HG03139 (cell line): ENCODE measurements around the gene FOCAD.
A peak's percentile ranks its signal among the peaks of the same experiment; 100 is the strongest.

Experiments used
- ATAC-seq: cut with Tn5 transposase; IDR thresholded peaks from one replicate; pipeline ENCODE4 v1.9.1; 2021; ENCODE audit not compliant: unreplicated experiment

Gene FOCAD

DNA sequence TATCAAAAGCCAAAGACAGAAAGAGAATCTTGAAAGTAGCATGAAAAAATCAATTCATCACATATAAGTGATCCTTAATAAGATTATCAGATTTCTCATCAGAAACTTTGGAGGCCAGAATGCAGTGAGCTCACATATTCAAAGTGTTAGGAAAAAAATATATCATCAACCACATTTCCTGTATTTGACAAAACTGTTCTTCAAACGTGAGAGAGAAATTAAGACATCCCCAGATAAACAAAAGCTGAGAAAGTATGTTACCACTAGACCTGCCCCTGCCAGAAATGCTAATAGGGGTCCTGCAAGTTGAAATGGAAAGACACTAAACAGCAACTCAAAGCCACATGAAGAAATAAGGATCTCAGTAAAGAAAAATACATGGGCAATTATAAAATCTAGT, 317.5 kb downstream of the FOCAD start:
- ATAC-seq = no peak

DNA sequence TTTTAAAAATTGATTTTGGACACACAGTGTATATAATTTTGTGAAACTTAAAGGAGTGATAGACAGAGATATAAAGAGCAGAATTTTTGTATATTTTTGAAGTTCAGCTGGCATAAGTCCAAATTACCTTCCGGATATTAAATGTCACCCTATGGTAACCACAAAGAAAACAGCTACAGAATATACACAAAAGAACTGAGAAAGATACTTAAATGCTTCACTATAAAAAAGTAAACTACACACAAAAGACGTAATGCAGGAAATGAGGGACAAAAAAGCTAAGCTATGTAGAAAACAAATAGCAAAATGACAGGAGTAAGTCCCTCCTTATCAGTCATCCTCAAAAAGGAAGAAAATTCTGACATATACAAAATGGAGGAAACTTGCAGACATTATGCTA, 318.0 kb downstream of the FOCAD start:
- no peak for ATAC-seq

DNA sequence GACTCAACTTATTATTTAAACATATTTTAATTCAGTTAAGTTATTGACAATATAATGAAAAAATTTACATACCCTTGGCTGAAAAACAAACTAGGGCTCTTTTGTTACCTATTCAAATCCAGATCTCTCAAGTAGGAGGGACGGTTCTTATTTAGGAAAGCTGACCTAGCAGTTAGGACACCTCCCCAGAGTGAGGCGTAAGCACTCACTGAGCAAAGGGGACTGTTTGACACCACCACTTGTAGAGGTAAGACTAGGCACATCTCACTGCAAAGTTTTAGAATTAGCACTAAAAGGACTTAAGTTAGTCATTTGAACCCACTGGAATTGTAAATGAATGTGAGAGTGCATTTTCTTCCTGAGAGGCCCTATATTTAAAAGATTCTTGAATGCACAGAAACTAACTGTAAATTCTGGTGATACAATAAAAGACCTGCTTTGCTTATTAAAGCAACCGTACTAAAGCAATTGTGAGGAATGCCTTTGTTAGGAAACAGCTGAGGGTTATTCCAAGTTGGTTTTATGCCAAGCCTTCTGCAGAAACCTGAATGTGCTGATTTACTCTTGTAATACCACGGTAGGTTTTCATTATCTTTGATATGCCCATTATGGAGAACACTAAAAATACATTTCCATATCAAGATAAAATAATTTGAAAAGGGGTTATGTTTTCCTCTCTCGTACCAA, 331.2 kb downstream of the FOCAD start:
- no peak for ATAC-seq

DNA sequence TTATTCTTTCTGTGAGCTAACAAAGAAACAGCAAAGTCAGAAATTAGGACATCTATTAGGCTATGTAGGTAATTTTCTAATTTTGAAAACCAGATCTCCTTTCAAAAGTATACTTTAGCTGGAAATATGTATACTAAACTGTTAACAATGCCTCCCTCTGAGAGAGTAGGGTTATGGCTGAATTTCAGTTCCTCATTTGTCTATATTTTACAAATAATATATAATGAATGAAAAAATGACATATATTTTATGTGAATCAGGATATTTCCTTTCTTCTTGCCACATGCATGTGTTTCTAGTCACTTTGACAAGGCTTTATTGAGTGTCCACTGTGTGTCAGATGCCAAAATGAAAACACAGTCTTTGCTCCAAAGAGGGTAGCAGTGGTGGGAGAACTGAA, 331.9 kb downstream of the FOCAD start:
- ATAC-seq = no peak

DNA sequence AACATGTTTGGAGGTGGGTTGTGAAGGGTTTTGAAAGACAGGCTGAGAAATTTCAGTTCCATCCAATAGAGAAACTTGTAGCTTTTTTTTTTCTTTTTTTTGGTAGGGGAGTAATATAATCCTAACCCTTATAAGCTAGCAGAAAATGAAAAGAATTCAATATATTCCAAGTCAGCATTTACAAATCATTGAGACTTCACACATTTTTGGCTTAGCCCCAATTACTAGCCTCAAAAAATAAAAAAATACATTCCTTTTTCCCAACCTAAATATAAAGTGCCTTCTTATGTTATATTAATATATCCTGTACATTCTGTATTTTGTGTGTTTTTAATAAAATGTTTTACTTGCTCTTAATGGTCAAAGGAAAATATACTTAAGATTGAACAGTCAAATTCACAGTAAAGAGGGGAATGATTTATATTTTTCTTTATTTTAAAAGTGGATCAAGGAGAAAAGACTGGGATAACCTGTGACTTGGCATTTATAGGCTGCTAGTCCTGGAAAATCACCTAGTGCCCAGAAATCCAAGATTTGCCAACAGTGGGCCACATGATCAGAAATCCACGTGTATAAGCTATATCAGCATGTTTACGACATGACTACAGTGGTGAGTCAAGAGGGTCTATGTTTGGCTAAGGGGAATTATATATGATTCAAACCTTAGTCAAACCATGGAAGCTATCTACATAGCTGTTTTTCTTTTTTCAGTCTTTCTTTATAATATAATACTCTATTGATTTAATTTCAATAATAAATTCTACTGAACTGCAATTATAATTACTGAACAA, 332.8 kb downstream of the FOCAD start:
- no peak for ATAC-seq

DNA sequence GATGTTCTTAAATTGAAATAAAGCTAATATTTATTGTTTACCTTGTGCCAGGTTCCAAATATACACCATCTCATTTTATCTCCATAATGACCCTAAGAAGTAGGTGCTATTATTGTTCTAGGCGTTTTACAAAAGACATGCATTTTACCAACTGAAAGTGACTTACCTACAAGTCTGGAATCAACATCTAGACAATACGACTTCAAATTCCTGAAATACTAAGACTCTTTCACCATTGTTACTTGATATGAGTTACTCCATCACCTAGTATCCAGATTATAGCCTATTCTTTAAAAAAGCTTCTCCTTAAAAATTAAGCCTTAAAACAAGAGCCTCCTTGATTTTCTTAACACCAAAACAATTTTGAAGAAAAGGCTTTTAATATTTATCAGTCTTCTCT, 334.1 kb downstream of the FOCAD start:
- no peak for ATAC-seq

DNA sequence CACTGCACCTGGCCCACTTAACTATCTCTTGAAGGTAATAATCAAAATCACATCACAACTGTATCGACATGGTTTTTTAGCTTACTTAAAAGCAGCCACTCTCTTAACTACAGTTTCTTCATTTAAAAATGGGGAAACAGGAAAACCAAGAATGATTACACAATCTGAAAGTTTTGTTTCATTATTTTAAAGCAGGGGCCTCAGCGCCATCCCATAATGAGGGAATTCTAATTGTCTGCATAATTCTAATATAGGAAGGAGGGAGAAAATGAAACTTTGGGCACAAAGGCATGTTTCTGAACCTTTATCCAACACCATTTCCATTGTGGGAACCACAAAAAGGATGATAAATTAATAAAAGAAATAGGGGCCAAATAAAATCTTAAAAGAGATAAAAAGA, 339.8 kb downstream of the FOCAD start:
- ATAC-seq = no peak

DNA sequence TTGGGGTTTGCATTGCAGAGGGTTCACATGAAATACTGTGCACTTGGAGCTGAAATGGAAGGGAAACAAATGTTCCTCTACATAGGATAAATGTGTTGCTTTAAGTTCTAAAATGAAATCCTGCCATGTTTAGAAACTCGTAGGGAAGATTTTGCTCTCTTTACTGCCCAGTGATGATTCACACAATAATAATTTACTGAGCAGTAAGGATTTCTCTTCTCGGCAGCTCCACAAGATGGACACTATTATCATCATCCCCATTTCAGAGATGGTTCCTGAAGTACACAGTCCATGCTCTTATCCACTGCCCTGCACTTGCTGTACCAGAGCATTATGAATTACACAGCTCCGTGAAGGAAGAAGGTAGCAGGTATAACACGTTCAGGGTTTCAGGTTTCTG, 343.2 kb downstream of the FOCAD start:
- ATAC-seq = no peak

DNA sequence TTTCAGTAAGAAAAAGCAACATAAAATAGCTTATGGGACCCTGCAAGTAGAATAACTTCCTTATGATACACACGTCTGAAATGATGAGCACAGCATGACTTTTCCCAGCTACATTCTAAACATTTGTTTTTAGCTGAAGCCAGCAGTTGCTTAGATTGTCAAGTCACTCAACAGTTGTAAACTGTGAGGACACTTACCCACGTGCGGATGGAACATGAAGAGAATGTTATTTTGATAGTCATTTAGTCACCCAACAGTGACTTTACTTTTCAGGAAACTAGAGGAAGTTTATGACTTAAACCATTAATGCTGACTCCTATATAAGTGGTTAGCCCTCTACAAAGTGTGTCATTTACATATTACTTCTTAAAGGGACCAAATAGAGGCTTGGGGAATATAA, 344.4 kb downstream of the FOCAD start:
- ATAC-seq = no peak

DNA sequence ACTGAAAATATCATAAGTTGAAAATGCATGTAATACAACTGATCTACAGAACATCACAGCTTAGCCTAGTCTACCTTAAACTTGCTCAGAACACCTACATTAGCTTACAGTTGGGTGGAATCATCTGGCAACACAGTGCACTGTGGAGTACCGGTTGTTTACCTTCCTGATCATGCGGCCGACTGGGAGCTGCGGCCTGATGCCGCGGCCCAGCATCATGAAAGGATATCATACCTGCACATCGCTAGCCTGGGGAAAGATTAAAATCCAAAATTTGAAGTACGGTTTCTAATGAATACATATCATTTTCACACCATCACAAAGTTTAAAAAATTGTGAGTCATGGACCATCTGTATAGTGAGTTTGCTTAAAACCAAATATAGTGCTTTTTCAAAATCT, 345.6 kb downstream of the FOCAD start:
- ATAC-seq = no peak

DNA sequence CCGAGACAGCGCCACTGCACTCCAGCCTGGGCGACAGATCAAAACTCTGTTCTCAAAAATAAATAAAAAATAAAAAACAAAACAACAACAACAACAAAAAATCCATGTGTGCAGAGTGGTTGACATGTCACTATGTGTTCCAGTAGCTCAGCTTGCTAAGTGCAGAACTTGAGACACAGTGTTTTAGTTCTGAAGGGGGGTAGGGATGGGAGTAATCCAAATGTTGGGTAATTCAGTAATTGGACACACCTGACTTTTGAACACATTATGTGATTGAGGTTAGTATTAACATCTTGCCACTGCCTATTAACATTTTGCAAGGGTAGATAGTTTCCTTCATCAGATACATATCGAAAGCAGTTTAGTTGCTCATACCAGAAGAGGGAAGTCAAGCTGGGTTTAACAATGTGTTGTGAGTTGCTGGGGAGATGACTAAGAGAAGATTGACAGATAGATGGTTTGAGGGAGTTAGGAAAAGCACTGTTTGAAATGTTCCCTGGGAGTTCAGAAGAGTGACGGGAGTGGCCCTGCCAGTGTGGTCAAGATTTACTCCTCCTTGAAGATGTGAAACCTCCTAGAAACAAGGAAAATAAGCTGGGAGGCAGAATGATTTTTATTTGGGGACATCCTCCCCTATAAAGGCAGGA, 346.5 kb downstream of the FOCAD start:
- ATAC-seq = peak; percentile 66

DNA sequence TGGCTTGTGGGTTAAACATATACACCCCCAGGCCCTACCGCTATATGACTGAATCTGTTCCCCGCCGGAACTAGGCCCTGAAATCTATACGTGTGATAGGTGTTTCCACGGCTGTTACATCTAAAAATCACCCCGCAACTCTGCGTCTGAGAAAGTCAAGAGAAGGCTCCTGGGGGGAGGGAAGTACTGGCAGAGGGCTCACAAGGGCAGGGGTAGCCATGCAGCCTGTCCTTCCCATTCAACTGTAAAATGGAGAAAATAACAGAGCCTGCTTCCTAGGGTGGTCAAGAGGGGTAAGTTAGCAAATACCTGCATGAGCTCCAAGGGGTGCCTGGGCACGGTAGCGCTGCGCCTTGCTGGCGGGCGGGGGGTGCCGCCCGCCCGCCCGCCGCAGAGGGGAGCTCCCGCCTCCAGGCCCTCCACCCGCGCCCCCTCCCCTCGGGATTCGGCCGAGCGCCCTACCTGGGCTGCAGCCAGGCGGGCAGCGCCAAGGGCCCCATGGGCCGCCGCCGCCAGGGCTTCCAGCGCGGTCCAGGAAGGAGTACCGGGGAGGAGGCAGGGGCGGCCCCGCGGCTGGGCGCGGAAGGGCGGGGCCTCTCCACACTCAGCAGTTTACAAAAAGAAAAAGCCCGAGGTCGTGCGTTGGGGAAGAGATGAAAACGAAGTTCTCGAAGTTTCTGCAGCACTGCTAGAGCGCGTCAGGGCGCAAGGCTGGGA, 347.2 kb downstream of the FOCAD start, which contains the start of gene HACD4:
Gene HACD4, minus strand, starts transcription at position 550 of the 717 bp plus-strand sequence. Its CDS starts 50 bp downstream, at position 500.
- ATAC-seq = peak; percentile 70

DNA sequence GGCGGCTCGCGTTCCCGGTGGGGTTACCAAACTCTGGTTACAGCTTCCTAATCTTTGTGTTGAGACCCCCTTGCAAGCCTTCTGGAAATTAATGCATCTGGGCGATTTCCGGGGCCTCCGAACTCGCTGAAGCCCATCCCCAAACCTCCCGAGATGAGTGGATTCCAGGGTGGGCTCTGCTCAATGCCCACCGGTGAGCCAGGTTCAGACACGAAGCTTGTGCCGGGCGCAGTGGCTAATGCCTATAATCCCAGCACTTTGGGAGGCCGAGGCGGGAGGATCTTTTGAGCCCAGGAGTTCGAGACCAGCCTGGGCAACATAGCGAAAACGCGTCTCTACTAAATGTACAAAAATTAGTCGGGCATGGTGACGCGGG, 347.7 kb downstream of the FOCAD start:
- no peak for ATAC-seq

DNA sequence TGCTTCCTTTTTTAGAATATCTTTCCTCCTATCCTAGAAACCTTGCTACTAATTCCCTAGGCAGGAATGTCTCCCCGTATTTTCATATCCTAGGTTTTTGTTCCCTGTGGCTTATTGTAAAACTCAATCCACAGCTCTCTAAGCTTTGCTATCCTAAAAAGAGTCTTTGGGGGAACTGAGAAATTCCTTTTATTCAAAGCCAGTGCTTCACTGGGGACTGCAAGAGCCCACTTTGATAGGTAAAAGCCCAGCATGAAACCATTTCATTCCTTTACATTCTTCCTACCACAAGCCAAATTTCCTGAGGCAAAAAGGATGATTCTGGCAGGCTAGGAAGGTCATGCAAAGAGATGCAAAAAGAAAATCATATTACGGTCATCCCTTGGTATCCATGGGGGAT, 353.2 kb downstream of the FOCAD start:
- no peak for ATAC-seq

DNA sequence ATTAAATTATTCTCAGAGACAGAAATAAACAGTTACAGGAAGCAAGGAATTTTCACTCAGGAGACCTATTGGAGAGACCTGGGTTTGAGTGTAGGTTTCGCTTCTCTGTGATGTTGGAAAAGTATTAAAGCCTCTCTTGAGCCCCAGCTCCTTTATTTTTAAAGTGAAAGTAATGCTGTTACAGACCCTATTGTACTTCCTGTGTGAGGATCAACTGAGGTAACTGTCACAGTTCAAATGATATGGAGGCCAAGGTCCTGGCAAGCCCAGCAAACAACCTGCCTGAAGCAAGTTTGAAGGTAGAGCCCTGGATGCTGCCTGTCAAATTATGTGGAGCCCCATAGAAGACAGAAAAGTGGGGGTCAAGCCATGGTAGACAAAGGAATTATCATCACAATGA, 355.2 kb downstream of the FOCAD start:
- no peak for ATAC-seq

DNA sequence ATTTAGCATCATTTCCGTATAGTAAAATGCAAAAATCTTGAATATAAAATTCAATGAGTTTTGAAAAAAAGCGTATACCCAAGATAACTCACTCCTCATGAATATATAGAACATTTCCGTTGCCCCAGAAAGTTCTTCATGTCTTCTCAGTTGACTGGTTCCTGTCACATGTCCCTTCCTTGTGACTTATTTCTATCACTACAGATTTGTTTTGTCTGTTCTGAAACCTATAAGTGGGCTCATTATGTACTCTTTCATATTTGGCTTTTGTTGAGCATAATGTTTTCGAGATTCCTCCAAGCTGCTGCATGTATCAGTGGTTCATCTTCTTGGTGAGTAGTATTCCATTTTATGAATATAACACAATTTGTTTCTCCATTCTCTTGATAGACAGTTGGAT, 358.4 kb downstream of the FOCAD start:
- no peak for ATAC-seq

DNA sequence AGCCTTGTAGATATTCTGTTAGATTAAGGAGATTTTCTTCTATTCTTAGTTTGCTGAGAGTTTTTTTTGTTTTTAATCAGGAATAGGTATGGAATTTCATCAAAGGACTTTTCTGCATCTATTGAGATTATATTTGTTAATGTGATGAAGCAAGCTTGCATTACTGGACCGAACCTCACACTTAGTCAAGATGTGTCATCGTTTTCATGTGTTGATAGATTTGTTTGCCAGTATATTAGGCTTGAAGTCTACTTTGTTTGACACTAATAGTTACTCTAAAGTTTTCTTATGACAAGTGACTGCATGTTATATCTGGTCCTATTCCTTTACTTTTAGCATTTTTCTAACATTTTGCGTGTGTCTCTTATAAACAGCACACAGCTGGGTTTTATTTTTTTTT, 359.8 kb downstream of the FOCAD start:
- ATAC-seq = no peak
